PC-3 (cell line): ENCODE results near the gene WDR1.

Experiments used
- EZH2phosphoT487 ChIP-seq: fragments of 300-600 bp; sonication (generic); IDR thresholded peaks from 2 replicates; pipeline ENCODE4 v1.6.1; 2018; ENCODE audit warnings: mild to moderate bottlenecking, antibody characterized with exemption, low read length, borderline replicate concordance
- TF ChIP-seq, protein P1 (sequence below): fragments of 300-600 bp; sonication (generic); conservative IDR thresholded peaks from 2 replicates; pipeline ENCODE4 v1.5.1; 2017; ENCODE audit warnings: antibody characterized with exemption, low read depth, mild to moderate bottlenecking, low read length

DNA sequence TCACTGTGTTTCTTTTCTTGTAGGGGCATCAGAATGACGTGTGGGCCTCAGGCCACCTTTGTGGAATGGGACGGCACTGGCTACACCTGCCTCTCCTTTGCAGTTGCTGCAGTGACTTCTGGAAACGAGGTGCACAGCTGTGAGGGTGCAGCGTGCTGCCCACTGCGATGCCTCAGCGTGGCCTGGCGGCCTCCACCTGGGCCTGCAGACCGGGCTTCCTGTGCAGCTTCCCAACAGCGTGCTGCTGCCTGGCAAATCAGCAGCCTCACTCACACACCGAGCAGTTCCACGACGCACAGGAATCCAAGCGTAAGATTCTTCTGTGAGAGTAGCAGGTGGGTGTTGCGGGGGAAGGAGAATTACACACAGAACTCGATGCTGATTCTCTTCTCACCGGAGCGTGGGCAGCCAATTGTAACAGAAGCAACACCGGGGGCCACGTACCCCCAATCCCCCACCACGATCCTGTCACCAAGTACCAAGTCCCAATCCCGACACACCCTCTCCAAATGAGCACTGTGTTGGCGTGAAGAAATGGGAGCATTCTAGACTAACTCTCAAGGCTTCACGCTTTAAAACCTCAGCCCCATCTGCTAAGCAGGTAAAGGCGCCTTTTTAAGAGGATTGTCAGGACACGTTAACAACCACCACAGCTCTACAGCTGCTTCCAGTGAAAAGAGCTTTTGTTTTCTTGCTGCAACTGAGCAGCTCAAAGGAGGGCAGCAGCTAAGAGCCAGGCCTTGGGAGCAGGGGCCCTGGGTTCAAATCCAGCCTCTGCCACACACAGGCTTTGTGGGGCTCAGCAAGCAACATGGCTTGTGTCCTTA, 16.9 kb downstream of the WDR1 start:
- TF ChIP-seq, protein P1, sequence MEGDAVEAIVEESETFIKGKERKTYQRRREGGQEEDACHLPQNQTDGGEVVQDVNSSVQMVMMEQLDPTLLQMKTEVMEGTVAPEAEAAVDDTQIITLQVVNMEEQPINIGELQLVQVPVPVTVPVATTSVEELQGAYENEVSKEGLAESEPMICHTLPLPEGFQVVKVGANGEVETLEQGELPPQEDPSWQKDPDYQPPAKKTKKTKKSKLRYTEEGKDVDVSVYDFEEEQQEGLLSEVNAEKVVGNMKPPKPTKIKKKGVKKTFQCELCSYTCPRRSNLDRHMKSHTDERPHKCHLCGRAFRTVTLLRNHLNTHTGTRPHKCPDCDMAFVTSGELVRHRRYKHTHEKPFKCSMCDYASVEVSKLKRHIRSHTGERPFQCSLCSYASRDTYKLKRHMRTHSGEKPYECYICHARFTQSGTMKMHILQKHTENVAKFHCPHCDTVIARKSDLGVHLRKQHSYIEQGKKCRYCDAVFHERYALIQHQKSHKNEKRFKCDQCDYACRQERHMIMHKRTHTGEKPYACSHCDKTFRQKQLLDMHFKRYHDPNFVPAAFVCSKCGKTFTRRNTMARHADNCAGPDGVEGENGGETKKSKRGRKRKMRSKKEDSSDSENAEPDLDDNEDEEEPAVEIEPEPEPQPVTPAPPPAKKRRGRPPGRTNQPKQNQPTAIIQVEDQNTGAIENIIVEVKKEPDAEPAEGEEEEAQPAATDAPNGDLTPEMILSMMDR = no peak
- TF ChIP-seq EZH2phosphoT487 = no peak
